ENCODE results near the gene C1orf115. TPM values are rescaled to one million over a fixed set of nuclear protein-coding genes. Genes with fewer than 3 reads are reported as not detected.
"Not testable (repeated sequence)": the region's sequence is repeated elsewhere in the genome, so short reads cannot be mapped to it uniquely, and the experiment has no call there.

Gene C1orf115
- total RNA-seq, 4 donors from 2014 or later: 27.4 to 63.0 (median 38.9) TPM

- DNase-seq (ENCODE audit: low spot score): no peak
- no peak for ATAC-seq (ENCODE audit: low FRiP score)
- no peak for TF ChIP-seq CTCF (IDR thresholded peaks at IDR 0.05)
Measured at GRCh38 chr1:220706480-220706879, 16.3 kb downstream of the C1orf115 start.

GRCh38 chr1:220707160-220707559, 17.0 kb downstream of the C1orf115 start:
- no peak for TF ChIP-seq CTCF (IDR thresholded peaks at IDR 0.05)
- ATAC-seq (ENCODE audit: low FRiP score) (no peak), DNase-seq (ENCODE audit: low spot score) (no peak)

- no peak for TF ChIP-seq CTCF (IDR thresholded peaks at IDR 0.05)
- DNase-seq (ENCODE audit: low spot score) (no peak), ATAC-seq (ENCODE audit: low FRiP score) (no peak)
Measured at GRCh38 chr1:220708244-220708643, 18.1 kb downstream of the C1orf115 start.

- DNase-seq (ENCODE audit: low spot score) (no peak), ATAC-seq (ENCODE audit: low FRiP score) (no peak)
- TF ChIP-seq CTCF (IDR thresholded peaks at IDR 0.05): no peak
Measured at GRCh38 chr1:220708936-220709801, 19.0 kb downstream of the C1orf115 start.

GRCh38 chr1:220710333-220710732, 20.2 kb downstream of the C1orf115 start:
- DNase-seq (ENCODE audit: low spot score) (no peak), ATAC-seq (ENCODE audit: low FRiP score) (no peak)
- no peak for TF ChIP-seq CTCF (IDR thresholded peaks at IDR 0.05)

- DNase-seq (ENCODE audit: low spot score) (no peak), ATAC-seq (ENCODE audit: low FRiP score) (no peak)
- TF ChIP-seq CTCF (IDR thresholded peaks at IDR 0.05): no peak
Measured at GRCh38 chr1:220711056-220711809, 21.1 kb downstream of the C1orf115 start.

- not testable (repeated sequence) for ATAC-seq (ENCODE audit: low FRiP score); DNase-seq (ENCODE audit: low spot score)
Measured at GRCh38 chr1:220715986-220716385, 25.8 kb downstream of the C1orf115 start.
